Stimulated activated CD8-positive, alpha-beta memory T cell treated with anti-CD3 and anti-CD28 coated beads, Interleukin-4, amount 100 ng/mL, for 48 hours (primary cell): ENCODE data around the gene FZD1.
"Not testable (repeated sequence)": the region's sequence is repeated elsewhere in the genome, so short reads cannot be mapped to it uniquely, and the experiment has no call there.

Experiments used
- DNase-seq: peaks from one replicate; pipeline ENCODE4 v3.0.0-alpha.2; 2020

The FZD1 gene

GRCh38 chr7:91299952-91300775, 35.9 kb downstream of the FZD1 start:
- DNase-seq, result no peak

GRCh38 chr7:91302794-91303193, 38.6 kb downstream of the FZD1 start:
- DNase-seq, result no peak

GRCh38 chr7:91306266-91306665, 42.0 kb downstream of the FZD1 start:
- DNase-seq, result no peak

GRCh38 chr7:91307467-91307866, 43.2 kb downstream of the FZD1 start:
- DNase-seq, result no peak

GRCh38 chr7:91308191-91308590, 44.0 kb downstream of the FZD1 start:
- not testable (repeated sequence) for DNase-seq

- no peak for DNase-seq
These were observed 46.7 kb downstream of the FZD1 start for GRCh38 chr7:91310830-91311460.

- no peak for DNase-seq
These were observed 47.6 kb downstream of the FZD1 start for GRCh38 chr7:91311839-91312238.

- no peak for DNase-seq
These were observed 48.9 kb downstream of the FZD1 start for GRCh38 chr7:91313113-91313512.

- no peak for DNase-seq
These were observed 50.5 kb downstream of the FZD1 start for GRCh38 chr7:91314591-91315323.

GRCh38 chr7:91316426-91316825, 52.2 kb downstream of the FZD1 start:
- DNase-seq, result no peak

GRCh38 chr7:91319351-91319750, 55.1 kb downstream of the FZD1 start:
- no peak for DNase-seq

- DNase-seq, result no peak
These were observed 56.3 kb downstream of the FZD1 start for GRCh38 chr7:91320366-91321078.
